MCF 10A (cell line): Measurements from ENCODE around the gene SYT12. TPM values are rescaled to one million over a fixed set of nuclear protein-coding genes. Genes with fewer than 3 reads are reported as not detected.

Experiments used
- BruUV-seq: library from RNA; stranded (reverse); fragments of 400-500 nt; replicated peaks from 2 replicates; lab custom pipeline; 2021; lab: Mats Ljungman, UMichigan
- CTCF ChIA-PET: fragments of 300-600 bp; sonication (Branson Sonifier 250); formaldehyde crosslinking; extraction: SDS; loops from one replicate; lab custom pipeline; 2021; ENCODE audit warnings: antibody characterized with exemption, inconsistent platforms; lab: Yijun Ruan, JAX
- POLR2A ChIA-PET: fragments of 300-600, 350-650 bp; sonication (Branson Sonifier 250); formaldehyde crosslinking; extraction: SDS; loops from one replicate; lab custom pipeline; 2020; ENCODE audit warnings: antibody characterized with exemption, inconsistent platforms; lab: Yijun Ruan, JAX
- DNase-seq: peaks from one replicate; pipeline ENCODE4 v3.0.0-alpha.2; 2018; ENCODE audit not compliant: unreplicated experiment
- H3K27ac Mint-ChIP-seq: one replicate; pipeline ENCODE4 v1.8.0; 2022; ENCODE audit warnings: mild to moderate bottlenecking, low read depth, mixed read lengths; ENCODE audit not compliant: unreplicated experiment
- H3K27me3 Mint-ChIP-seq: one replicate; pipeline ENCODE4 v1.8.0; 2022; ENCODE audit warnings: mixed read lengths; ENCODE audit not compliant: insufficient read depth, unreplicated experiment
- H3K36me3 Mint-ChIP-seq: one replicate; pipeline ENCODE4 v1.8.0; 2022; ENCODE audit warnings: mild to moderate bottlenecking, moderate library complexity, mixed read lengths; ENCODE audit not compliant: insufficient read depth, unreplicated experiment
- H3K4me1 Mint-ChIP-seq: one replicate; pipeline ENCODE4 v1.8.0; 2022; ENCODE audit warnings: mixed read lengths; ENCODE audit not compliant: insufficient read depth, unreplicated experiment
- H3K4me3 Mint-ChIP-seq: one replicate; pipeline ENCODE4 v1.8.0; 2022; ENCODE audit warnings: mild to moderate bottlenecking, moderate library complexity, mixed read lengths; ENCODE audit not compliant: unreplicated experiment
- H3K9me3 Mint-ChIP-seq: one replicate; pipeline ENCODE4 v1.8.0; 2022; ENCODE audit warnings: mixed read lengths; ENCODE audit not compliant: unreplicated experiment
- intact Hi-C: fragments of 100-400 bp; cut with micrococcal nuclease; formaldehyde crosslinking; loops from 2 replicates; pipeline ENCODE4 v1.14.1; 2022
- total RNA-seq: library from RNA; stranded (reverse); gene quantifications from 2 replicates; pipeline ENCODE4 v1.2.3, GENCODE V29; 2022
- TF ChIP-seq, protein P1 (sequence below): fragments of 200-600 bp; IDR thresholded peaks from one replicate; pipeline ENCODE4 v1.8.0; 2022; ENCODE audit warnings: antibody characterized with exemption, mild to moderate bottlenecking; ENCODE audit not compliant: unreplicated experiment

The SYT12 gene
- total RNA-seq, 1 experiment from 2014 or later, result 0.44 TPM

DNA sequence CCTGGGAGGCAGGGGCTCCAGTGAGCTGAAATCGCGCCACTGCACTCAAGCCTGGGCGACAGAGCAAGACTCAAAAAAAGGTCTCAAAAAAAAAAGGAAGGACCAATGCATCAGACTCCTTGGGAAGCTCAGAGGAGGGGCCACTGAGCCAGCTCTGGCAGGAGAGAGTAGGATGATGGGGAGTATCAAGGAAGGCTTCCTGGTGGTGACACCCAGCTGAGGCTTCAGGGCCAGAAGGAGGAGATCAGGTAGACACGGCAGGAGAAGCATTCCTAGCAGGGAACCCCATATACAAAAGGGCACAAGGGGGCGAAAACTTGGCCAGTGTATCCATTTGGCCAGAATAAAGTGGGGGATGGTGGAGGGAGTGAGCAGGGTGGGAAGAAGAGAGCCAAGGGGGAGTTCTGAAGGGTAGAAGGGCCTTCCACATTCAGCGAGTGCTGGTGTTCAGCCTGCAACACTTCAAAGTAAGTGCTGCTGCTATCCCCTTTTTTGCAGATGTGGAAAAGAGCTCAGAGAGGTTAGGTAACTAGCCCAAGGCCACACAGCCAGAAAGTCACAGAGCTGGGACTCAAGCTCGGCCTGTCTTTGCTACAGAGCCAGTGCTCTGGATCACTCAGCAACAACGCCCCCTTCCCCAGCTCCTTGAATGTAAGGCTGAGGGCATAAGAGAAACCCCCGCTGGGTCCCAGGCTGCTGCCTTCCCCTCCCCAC is 28.4 kb downstream of the SYT12 start:
- no peak overlapping the region for H3K27ac Mint-ChIP-seq
- H3K4me3 Mint-ChIP-seq, result no peak overlapping the region
- H3K9me3 Mint-ChIP-seq, result no peaks in the 10 kb centered on the region
- H3K4me1 Mint-ChIP-seq, result peaks cover 20% of the 10 kb centered on the region
- intact Hi-C loops, result loop anchor here (10.0 kb wide), 1 partner anchor 197 kb away; the partner anchor contains the start of gene LRFN4
- ChIA-PET CTCF (interaction anchor here (0.7 to 3.4 kb wide), 6 partner anchors 11 to 212 kb away, joined by 3 to 14 read pairs (median 3); no protein-coding TSS in a partner anchor), POLR2A (interaction anchor here (0.6 kb wide), 1 partner anchor 71 kb away, joined by 3 read pairs; no protein-coding TSS in a partner anchor)
- no peak for DNase-seq
- no peaks in the 10 kb centered on the region for H3K27me3 Mint-ChIP-seq
- no TSS peak for BruUV-seq
- TF ChIP-seq, protein P1, sequence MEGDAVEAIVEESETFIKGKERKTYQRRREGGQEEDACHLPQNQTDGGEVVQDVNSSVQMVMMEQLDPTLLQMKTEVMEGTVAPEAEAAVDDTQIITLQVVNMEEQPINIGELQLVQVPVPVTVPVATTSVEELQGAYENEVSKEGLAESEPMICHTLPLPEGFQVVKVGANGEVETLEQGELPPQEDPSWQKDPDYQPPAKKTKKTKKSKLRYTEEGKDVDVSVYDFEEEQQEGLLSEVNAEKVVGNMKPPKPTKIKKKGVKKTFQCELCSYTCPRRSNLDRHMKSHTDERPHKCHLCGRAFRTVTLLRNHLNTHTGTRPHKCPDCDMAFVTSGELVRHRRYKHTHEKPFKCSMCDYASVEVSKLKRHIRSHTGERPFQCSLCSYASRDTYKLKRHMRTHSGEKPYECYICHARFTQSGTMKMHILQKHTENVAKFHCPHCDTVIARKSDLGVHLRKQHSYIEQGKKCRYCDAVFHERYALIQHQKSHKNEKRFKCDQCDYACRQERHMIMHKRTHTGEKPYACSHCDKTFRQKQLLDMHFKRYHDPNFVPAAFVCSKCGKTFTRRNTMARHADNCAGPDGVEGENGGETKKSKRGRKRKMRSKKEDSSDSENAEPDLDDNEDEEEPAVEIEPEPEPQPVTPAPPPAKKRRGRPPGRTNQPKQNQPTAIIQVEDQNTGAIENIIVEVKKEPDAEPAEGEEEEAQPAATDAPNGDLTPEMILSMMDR, result no peak
- no peaks in the 10 kb centered on the region for H3K36me3 Mint-ChIP-seq

DNA sequence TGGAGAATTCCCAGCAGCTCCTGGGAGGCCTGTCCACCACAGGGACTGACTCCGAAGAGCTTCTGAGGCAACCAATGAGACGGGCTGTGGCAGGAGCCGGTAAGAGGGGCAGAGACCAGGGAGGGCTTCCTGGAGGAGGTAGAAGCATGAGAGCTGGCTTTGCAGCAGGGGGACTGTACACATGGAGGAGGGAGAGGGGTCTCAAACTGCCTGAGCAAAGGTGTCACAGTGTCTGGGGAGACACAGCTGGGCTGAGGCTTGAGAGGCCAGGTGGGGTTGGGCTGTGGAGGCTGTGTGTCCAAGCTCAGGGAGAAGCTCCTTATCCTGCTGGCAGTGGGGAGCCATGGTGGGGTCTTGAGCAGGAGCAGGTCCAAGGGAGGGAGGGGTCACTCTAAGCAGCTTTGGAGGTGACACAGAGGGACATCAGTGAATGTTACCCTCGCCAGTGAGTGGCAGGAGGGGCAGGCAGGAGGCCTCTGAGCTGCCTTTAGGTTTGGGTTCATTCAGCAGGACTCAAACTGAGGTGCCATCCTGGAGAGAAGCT is 29.1 kb downstream of the SYT12 start:
- H3K4me1 Mint-ChIP-seq, result peaks cover 20% of the 10 kb centered on the region

DNA sequence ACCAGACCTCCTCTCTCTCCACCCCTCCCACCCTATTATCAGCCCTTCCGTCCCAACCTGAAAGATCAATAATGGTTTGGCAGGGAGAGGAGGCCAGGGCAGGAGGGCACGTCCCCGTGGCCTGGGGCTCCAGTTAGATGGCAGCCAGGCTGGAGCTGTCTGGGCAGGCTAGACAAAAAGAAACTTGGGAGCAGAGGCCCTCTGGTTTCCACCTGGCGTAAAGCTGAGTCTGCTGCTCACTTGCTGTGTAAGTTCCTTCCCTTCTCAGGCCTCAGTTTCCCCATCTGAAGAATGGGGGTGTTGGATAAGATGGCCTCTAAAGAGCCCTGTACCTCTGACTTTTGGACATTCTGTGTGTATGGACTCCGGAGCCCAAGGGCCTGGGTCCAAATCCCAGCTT is 30.0 kb downstream of the SYT12 start:
- Mint-ChIP-seq H3K27ac (no peak overlapping the region), H3K4me3 (no peak overlapping the region), H3K4me1 (peaks cover 20% of the 10 kb centered on the region), H3K9me3 (no peaks in the 10 kb centered on the region), H3K27me3 (no peaks in the 10 kb centered on the region), H3K36me3 (no peaks in the 10 kb centered on the region)
- CTCF ChIA-PET, result interaction anchor here (0.5 to 4.2 kb wide), 18 partner anchors 9 to 328 kb away, joined by 3 to 30 read pairs (median 4); no protein-coding TSS in a partner anchor
- DNase-seq, result no peak
- TF ChIP-seq, protein P1, result no peak
- BruUV-seq, result no TSS peak
- intact Hi-C loops, result loop anchor here (2.0 to 10.0 kb wide), 2 partner anchors 198 to 330 kb away; partner anchors contain the start of gene LRFN4
- POLR2A ChIA-PET, result interaction anchor here (0.9 to 6.7 kb wide), 4 partner anchors 10 to 209 kb away, joined by 3 to 52 read pairs (median 5); partner anchors contain the start of gene KDM2A

More for the DNA sequence above, 29.1 kb downstream of the SYT12 start:
- POLR2A ChIA-PET, result no interaction called here
- H3K9me3 Mint-ChIP-seq, result no peaks in the 10 kb centered on the region
- intact Hi-C loops, result loop anchor here (2.0 to 10.0 kb wide), 2 partner anchors 197 to 331 kb away; partner anchors contain the start of gene LRFN4
- no peaks in the 10 kb centered on the region for H3K36me3 Mint-ChIP-seq
- TF ChIP-seq, protein P1, result no peak
- H3K4me3 Mint-ChIP-seq, result no peak overlapping the region
- no peak overlapping the region for H3K27ac Mint-ChIP-seq
- no TSS peak for BruUV-seq
- DNase-seq, result no peak
- CTCF ChIA-PET, result interaction anchor here (0.7 to 3.4 kb wide), 8 partner anchors 10 to 211 kb away, joined by 3 to 14 read pairs (median 4); no protein-coding TSS in a partner anchor
- H3K27me3 Mint-ChIP-seq, result no peaks in the 10 kb centered on the region
